Caco-2 (cell line): Measurements from ENCODE around the gene TBRG1. TPM values are rescaled to one million over a fixed set of nuclear protein-coding genes. Genes with fewer than 3 reads are reported as not detected.

Experiments used
- BruUV-seq: library from RNA; stranded (reverse); fragments of 400-500 nt; replicated peaks from 2 replicates; lab custom pipeline; 2021; lab: Mats Ljungman, UMichigan
- CTCF ChIA-PET: fragments of 300-600 bp; sonication (Branson Sonifier 250); formaldehyde crosslinking; loops from one replicate; lab custom pipeline; 2022; ENCODE audit warnings: antibody characterized with exemption; lab: Charles Lee
- POLR2A ChIA-PET: fragments of 300-600 bp; sonication (Branson Sonifier 250); formaldehyde crosslinking; loops from one replicate; lab custom pipeline; 2022; ENCODE audit warnings: antibody characterized with exemption; lab: Charles Lee
- DNase-seq, 2 experiments: peaks; one replicate each; pipeline versions ENCODE4 v3.0.0 to v3.0.0-alpha.2; 2020 to 2022
- H3K27me3 ChIP-seq: replicated peaks from 2 replicates; pipeline ENCODE4 v1.6.0; 2011; ENCODE audit warnings: low read length; ENCODE audit not compliant: control insufficient read depth, insufficient read depth
- H3K36me3 ChIP-seq: 2 replicates; pipeline ENCODE4 v1.5.1; 2011; ENCODE audit warnings: low read length; ENCODE audit not compliant: control insufficient read depth, insufficient read depth
- H3K4me1 ChIP-seq: fragments of 250-450 bp; sonication (Bioruptor Pico); 2 replicates; pipeline ENCODE4 v1.5.1; 2020; ENCODE audit warnings: mild to moderate bottlenecking
- H3K4me3 ChIP-seq: 2 replicates; pipeline ENCODE4 v1.5.1; 2011; ENCODE audit warnings: low read depth, mild to moderate bottlenecking, control low read depth, low read length
- H3K9me3 ChIP-seq: fragments of 250-450 bp; sonication (Bioruptor Pico); 2 replicates; pipeline ENCODE4 v1.5.1; 2020; ENCODE audit warnings: mild to moderate bottlenecking, moderate library complexity
- H3K27ac Mint-ChIP-seq: one replicate; pipeline ENCODE4 v1.8.0; 2022; ENCODE audit warnings: mixed read lengths; ENCODE audit not compliant: unreplicated experiment
- H3K27me3 Mint-ChIP-seq: one replicate; pipeline ENCODE4 v1.8.0; 2022; ENCODE audit warnings: mixed read lengths; ENCODE audit not compliant: insufficient read depth, unreplicated experiment
- H3K36me3 Mint-ChIP-seq: one replicate; pipeline ENCODE4 v1.8.0; 2022; ENCODE audit warnings: mild to moderate bottlenecking, mixed read lengths; ENCODE audit not compliant: insufficient read depth, unreplicated experiment
- H3K4me1 Mint-ChIP-seq: one replicate; pipeline ENCODE4 v1.8.0; 2022; ENCODE audit warnings: low read depth, mixed read lengths; ENCODE audit not compliant: unreplicated experiment
- H3K4me3 Mint-ChIP-seq: one replicate; pipeline ENCODE4 v1.8.0; 2022; ENCODE audit warnings: mild to moderate bottlenecking, moderate library complexity, mixed read lengths; ENCODE audit not compliant: unreplicated experiment
- H3K9me3 Mint-ChIP-seq: one replicate; pipeline ENCODE4 v1.8.0; 2022; ENCODE audit warnings: mixed read lengths; ENCODE audit not compliant: unreplicated experiment
- CTCF ChIP-seq, 2 experiments: fragments of 200-600 bp in 1 of 2; IDR thresholded peaks; 1 replicate in 1 of 2; 2 replicates in 1 of 2; pipeline versions ENCODE4 v1.5.1 to v1.8.0; 2011 to 2022; ENCODE audit warnings: antibody characterized with exemption in 1 of 2, control low read depth in 1 of 2, inconsistent platforms in 1 of 2, low read depth in 1 of 2, low read length in 1 of 2, mild to moderate bottlenecking in 1 of 2, moderate library complexity in 1 of 2; ENCODE audit not compliant: insufficient read depth in 1 of 2, severe bottlenecking in 1 of 2, unreplicated experiment in 1 of 2
- intact Hi-C: fragments of 100-400 bp; cut with micrococcal nuclease; formaldehyde crosslinking; loops from one replicate; pipeline ENCODE4 v1.10.0; 2022; ENCODE audit not compliant: unreplicated experiment
- total RNA-seq: library from RNA; stranded (reverse); gene quantifications from 2 replicates; pipeline ENCODE4 v1.2.3, GENCODE V29; 2022

The TBRG1 gene
- total RNA-seq, 1 experiment from 2014 or later = 71.5 TPM

- POLR2A ChIA-PET = no interaction called here
- Histone ChIP-seq H3K4me3 (no peak overlapping the region), H3K4me1 (no peaks in the 10 kb centered on the region), H3K9me3 (no peaks in the 10 kb centered on the region), H3K27me3 (no peaks in the 10 kb centered on the region), H3K36me3 (no peaks in the 10 kb centered on the region)
- no peak overlapping the region for H3K27ac Mint-ChIP-seq
- no peaks in the 10 kb centered on the region for H3K9me3 Mint-ChIP-seq
- CTCF ChIA-PET = no interaction called here
- no peaks in the 10 kb centered on the region for H3K27me3 Mint-ChIP-seq
- TF ChIP-seq CTCF (IDR thresholded peaks at IDR 0.05; ENCODE audit: insufficient read depth in 1 of 2, low read depth in 1 of 2, low read length in 1 of 2, severe bottlenecking in 1 of 2, unreplicated experiment in 1 of 2) = no peak
- intact Hi-C loops = no loop called here
- no peaks in the 10 kb centered on the region for H3K36me3 Mint-ChIP-seq
- no peaks in the 10 kb centered on the region for H3K4me1 Mint-ChIP-seq
- no peak overlapping the region for H3K4me3 Mint-ChIP-seq
- DNase-seq = no peak
- no TSS peak for BruUV-seq
Observed at GRCh38 chr11:124648610-124649009, 25.9 kb downstream of the TBRG1 start.

GRCh38 chr11:124656774-124657630 is 34.3 kb downstream of the TBRG1 start:
- Histone ChIP-seq H3K27me3 (no peaks in the 10 kb centered on the region), H3K36me3 (no peaks in the 10 kb centered on the region), H3K4me1 (peaks cover 6% of the 10 kb centered on the region; the same call in 1 of the 2 replicates), H3K4me3 (no peak overlapping the region), H3K9me3 (no peaks in the 10 kb centered on the region)
- CTCF ChIA-PET = interaction anchor here (0.6 to 1.2 kb wide), 4 partner anchors 12 to 1602 kb away, joined by 3 to 6 read pairs (median 4); no protein-coding TSS in a partner anchor
- Mint-ChIP-seq H3K27me3 (no peaks in the 10 kb centered on the region), H3K27ac (no peak overlapping the region), H3K4me3 (no peak overlapping the region), H3K9me3 (no peaks in the 10 kb centered on the region), H3K36me3 (no peaks in the 10 kb centered on the region), H3K4me1 (no peaks in the 10 kb centered on the region)
- TF ChIP-seq CTCF (IDR thresholded peaks at IDR 0.05; ENCODE audit: insufficient read depth in 1 of 2, low read depth in 1 of 2, low read length in 1 of 2, severe bottlenecking in 1 of 2, unreplicated experiment in 1 of 2) = no peak
- POLR2A ChIA-PET = no interaction called here
- no peak for DNase-seq
- no TSS peak for BruUV-seq
- intact Hi-C loops = no loop called here

GRCh38 chr11:124657904-124658303 is 35.2 kb downstream of the TBRG1 start:
- no peaks in the 10 kb centered on the region for H3K36me3 ChIP-seq
- no peak for TF ChIP-seq CTCF (IDR thresholded peaks at IDR 0.05; ENCODE audit: insufficient read depth in 1 of 2, low read depth in 1 of 2, low read length in 1 of 2, severe bottlenecking in 1 of 2, unreplicated experiment in 1 of 2)
- DNase-seq = no peak
- intact Hi-C loops = no loop called here
- POLR2A ChIA-PET = no interaction called here
- H3K9me3 ChIP-seq = no peaks in the 10 kb centered on the region
- CTCF ChIA-PET = no interaction called here
- Mint-ChIP-seq H3K9me3 (no peaks in the 10 kb centered on the region), H3K27me3 (no peaks in the 10 kb centered on the region), H3K27ac (no peak overlapping the region), H3K4me3 (no peak overlapping the region), H3K4me1 (no peaks in the 10 kb centered on the region), H3K36me3 (no peaks in the 10 kb centered on the region)
- BruUV-seq = no TSS peak
- H3K4me3 ChIP-seq = no peak overlapping the region
- H3K27me3 ChIP-seq = no peaks in the 10 kb centered on the region
- H3K4me1 ChIP-seq = peaks cover 6% of the 10 kb centered on the region; the same call in 1 of the 2 replicates
